ENCODE measurements around the gene PRAMEF18.
"Not testable (repeated sequence)": the region's sequence is repeated elsewhere in the genome, so short reads cannot be mapped to it uniquely, and the experiment has no call there.

- TF ChIP-seq CTCF (conservative IDR thresholded peaks at IDR 0.05 in 1 of 2, IDR thresholded peaks at IDR 0.05 in 1 of 2; ENCODE audit: low read depth in 1 of 2, low read length in 2 of 2); EZH2 (IDR thresholded peaks at IDR 0.05; ENCODE audit: low read length, missing control alignments): not testable (repeated sequence)
Measured at GRCh38 chr1:13216619-13217018, 9.3 kb downstream of the PRAMEF18 start.
